OCI-LY7 (cell line): ENCODE data around the gene CRYGD. TPM values are rescaled to one million over a fixed set of nuclear protein-coding genes. Genes with fewer than 3 reads are reported as not detected.

Experiments
- BruUV-seq: library from RNA; stranded (reverse); fragments of 400-500 nt; replicated peaks from 2 replicates; lab custom pipeline; 2021; lab: Mats Ljungman, UMichigan
- CTCF ChIA-PET: fragments of 300-600 bp; sonication (Branson Sonifier 250); formaldehyde crosslinking; loops from one replicate; lab custom pipeline; 2022; ENCODE audit warnings: antibody characterized with exemption; ENCODE audit not compliant: unreplicated experiment; lab: Charles Lee
- POLR2A ChIA-PET: fragments of 300-600 bp; sonication (Branson Sonifier 250); formaldehyde crosslinking; loops from one replicate; lab custom pipeline; 2022; ENCODE audit warnings: antibody characterized with exemption; lab: Charles Lee
- DNase-seq: peaks from one replicate; pipeline ENCODE4 v3.0.0-alpha.2; 2015; ENCODE audit warnings: low spot score
- H2AFZ ChIP-seq: fragments of 200-600 bp; sonication (generic), shearing (Covaris generic); 2 replicates; pipeline ENCODE4 v1.6.1; 2014; ENCODE audit warnings: mild to moderate bottlenecking, antibody characterized with exemption, low read length, moderate library complexity
- H3K27ac ChIP-seq: fragments of 200-600 bp; sonication (generic); 2 replicates; pipeline ENCODE4 v1.5.1; 2014; ENCODE audit warnings: mixed run types, low read depth, mild to moderate bottlenecking, moderate library complexity, low read length, inconsistent platforms; ENCODE audit not compliant: poor library complexity, severe bottlenecking
- H3K36me3 ChIP-seq: fragments of 200-600 bp; sonication (generic); 2 replicates; pipeline ENCODE4 v1.6.1; 2014; ENCODE audit warnings: mild to moderate bottlenecking, antibody characterized with exemption, low read length, moderate library complexity, mixed read lengths; ENCODE audit not compliant: insufficient read depth
- H3K4me1 ChIP-seq: fragments of 200-600 bp; sonication (generic); 2 replicates; pipeline ENCODE4 v1.5.1; 2014; ENCODE audit warnings: mild to moderate bottlenecking, low read length; ENCODE audit not compliant: insufficient read depth, poor library complexity, severe bottlenecking
- H3K4me2 ChIP-seq: fragments of 200-600 bp; sonication (generic); 2 replicates; pipeline ENCODE4 v1.6.1; 2014; ENCODE audit warnings: mild to moderate bottlenecking, low read length
- H3K4me3 ChIP-seq: fragments of 200-600 bp; sonication (generic); 2 replicates; pipeline ENCODE4 v1.5.1; 2014; ENCODE audit warnings: mild to moderate bottlenecking, low read depth, low read length; ENCODE audit not compliant: poor library complexity, severe bottlenecking
- H3K79me2 ChIP-seq: fragments of 200-600 bp; sonication (generic); 2 replicates; pipeline ENCODE4 v1.6.1; 2016; ENCODE audit warnings: low read depth, mild to moderate bottlenecking, low read length, moderate library complexity, mixed read lengths; ENCODE audit not compliant: insufficient read depth
- H3K9me2 ChIP-seq: fragments of 200-600 bp; sonication (generic); 2 replicates; pipeline ENCODE4 v1.6.1; 2016; ENCODE audit warnings: mild to moderate bottlenecking, low read length, mixed read lengths; ENCODE audit not compliant: insufficient read depth
- H3K9me3 ChIP-seq: fragments of 200-600 bp; sonication (generic); 2 replicates; pipeline ENCODE4 v1.6.1; 2014; ENCODE audit warnings: mild to moderate bottlenecking, mixed run types, low read length, mixed read lengths
- H4K20me1 ChIP-seq: fragments of 200-600 bp; sonication (generic); 2 replicates; pipeline ENCODE4 v1.6.1; 2014; ENCODE audit warnings: mild to moderate bottlenecking, antibody characterized with exemption, low read length, moderate library complexity, mixed read lengths; ENCODE audit not compliant: insufficient read depth
- CTCF ChIP-seq: fragments of 200-600 bp; sonication (generic); conservative IDR thresholded peaks from 2 replicates; pipeline ENCODE4 v1.5.1; 2014; ENCODE audit warnings: mild to moderate bottlenecking, antibody characterized with exemption, low read length, moderate library complexity, mixed read lengths
- EZH2phosphoT487 ChIP-seq: fragments of 200-600 bp; sonication (generic); IDR thresholded peaks from 2 replicates; pipeline ENCODE4 v1.6.1; 2018; ENCODE audit warnings: low read depth, borderline replicate concordance, mild to moderate bottlenecking, mixed run types, antibody characterized with exemption, low read length, moderate library complexity, mixed read lengths
- intact Hi-C: fragments of 100-400 bp; cut with micrococcal nuclease; formaldehyde crosslinking; loops from one replicate; pipeline ENCODE4 v1.10.0; 2022; ENCODE audit not compliant: unreplicated experiment
- total RNA-seq, 2 experiments: library from RNA; depleted of rRNA in 1 of 2; stranded (reverse); fragments of >200 nt in 1 of 2; shearing (Covaris generic) in 1 of 2; gene quantifications; 2 replicates each; pipeline ENCODE4 v1.2.3, GENCODE V29; 2014 to 2022

Gene CRYGD
- total RNA-seq, 2 experiments from 2014 or later: not detected

GRCh38 chr2:208142925-208143799 is 18.8 kb upstream of the CRYGD start:
- no peak overlapping the region for H2AFZ ChIP-seq
- CTCF ChIA-PET: no interaction called here
- H3K4me1 ChIP-seq: no peaks in the 10 kb centered on the region
- intact Hi-C loops: no loop called here
- H3K9me2 ChIP-seq: no peaks in the 10 kb centered on the region
- no peak for DNase-seq
- no peak overlapping the region for H3K27ac ChIP-seq
- POLR2A ChIA-PET: interaction anchor here (0.6 to 1.3 kb wide), 6 partner anchors 9 to 322 kb away, joined by 3 to 6 read pairs (median 3); no protein-coding TSS in a partner anchor
- H3K4me3 ChIP-seq: no peak overlapping the region
- TF ChIP-seq CTCF: no peak
- TF ChIP-seq EZH2phosphoT487: no peak
- H4K20me1 ChIP-seq: no peaks in the 10 kb centered on the region
- no peaks in the 10 kb centered on the region for H3K9me3 ChIP-seq
- no TSS peak for BruUV-seq
- H3K4me2 ChIP-seq: no peak overlapping the region
- no peaks in the 10 kb centered on the region for H3K36me3 ChIP-seq
- no peaks in the 10 kb centered on the region for H3K79me2 ChIP-seq

- Histone ChIP-seq H3K9me2 (no peaks in the 10 kb centered on the region), H2AFZ (no peak overlapping the region), H3K4me3 (no peak overlapping the region), H3K36me3 (no peaks in the 10 kb centered on the region), H3K9me3 (no peaks in the 10 kb centered on the region), H3K79me2 (no peaks in the 10 kb centered on the region), H4K20me1 (no peaks in the 10 kb centered on the region), H3K4me1 (no peaks in the 10 kb centered on the region), H3K4me2 (no peak overlapping the region), H3K27ac (no peak overlapping the region)
- DNase-seq: no peak
- intact Hi-C loops: no loop called here
- TF ChIP-seq EZH2phosphoT487 (no peak), CTCF (no peak)
- ChIA-PET CTCF (no interaction called here), POLR2A (interaction anchor here (0.6 to 1.3 kb wide), 5 partner anchors 10 to 184 kb away, joined by 3 to 4 read pairs (median 3); no protein-coding TSS in a partner anchor)
- BruUV-seq: no TSS peak
Observed at GRCh38 chr2:208142240-208142924, 18.1 kb upstream of the CRYGD start.
